Neural progenitor cell (in vitro differentiated cells): ENCODE data around the gene RAB11FIP3. TPM values are rescaled to one million over a fixed set of nuclear protein-coding genes. Genes with fewer than 3 reads are reported as not detected.

Source experiments
- DNase-seq: peaks from one replicate; pipeline ENCODE4 v3.0.0-alpha.2; 2016; ENCODE audit warnings: low spot score
- H2AFZ ChIP-seq: fragments of 200-600 bp; sonication (generic); replicated peaks from 2 replicates; pipeline ENCODE4 v1.6.1; 2016; ENCODE audit warnings: antibody characterized with exemption
- H3F3A ChIP-seq: fragments of 200-600 bp; sonication (generic); 2 replicates; pipeline ENCODE4 v1.6.1; 2016; ENCODE audit warnings: antibody characterized with exemption, low read depth
- H3K27ac ChIP-seq: fragments of 200-600 bp; sonication (generic); 2 replicates; pipeline ENCODE4 v1.5.1; 2016; ENCODE audit warnings: mild to moderate bottlenecking
- H3K27me3 ChIP-seq: fragments of 200-600 bp; sonication (generic); 2 replicates; pipeline ENCODE4 v1.6.1; 2016; ENCODE audit warnings: mild to moderate bottlenecking, moderate library complexity
- H3K36me3 ChIP-seq: fragments of 200-600 bp; sonication (generic); 2 replicates; pipeline ENCODE4 v1.5.1; 2016
- H3K4me1 ChIP-seq: fragments of 200-600 bp; sonication (generic); 2 replicates; pipeline ENCODE4 v1.6.1; 2016; ENCODE audit warnings: mixed run types
- H3K4me2 ChIP-seq: fragments of 200-600 bp; sonication (generic); 2 replicates; pipeline ENCODE4 v1.6.1; 2016
- H3K4me3 ChIP-seq: fragments of 200-600 bp; sonication (generic); 2 replicates; pipeline ENCODE4 v1.5.1; 2016
- H3K79me2 ChIP-seq: fragments of 200-600 bp; sonication (generic); 2 replicates; pipeline ENCODE4 v1.6.1; 2016; ENCODE audit warnings: low read depth
- H3K9ac ChIP-seq: fragments of 200-600 bp; sonication (generic); 2 replicates; pipeline ENCODE4 v1.6.1; 2016
- H3K9me3 ChIP-seq: fragments of 200-600 bp; sonication (generic); 2 replicates; pipeline ENCODE4 v1.5.1; 2016; ENCODE audit warnings: low read depth
- H4K20me1 ChIP-seq: fragments of 200-600 bp; sonication (generic); 2 replicates; pipeline ENCODE4 v1.6.1; 2016; ENCODE audit warnings: low read depth
- H3K27ac Mint-ChIP-seq: 3 replicates; pipeline ENCODE4 v1.8.0; 2021; ENCODE audit warnings: mixed read lengths
- H3K27me3 Mint-ChIP-seq: 2 replicates; pipeline ENCODE4 v1.8.0; 2022; ENCODE audit warnings: low read depth, mild to moderate bottlenecking, inconsistent platforms, moderate library complexity, mixed read lengths; ENCODE audit not compliant: insufficient read depth
- H3K36me3 Mint-ChIP-seq: 3 replicates; pipeline ENCODE4 v1.8.0; 2021; ENCODE audit warnings: mixed read lengths
- H3K4me1 Mint-ChIP-seq: 3 replicates; pipeline ENCODE4 v1.8.0; 2021; ENCODE audit warnings: mixed read lengths
- H3K4me3 Mint-ChIP-seq: 3 replicates; pipeline ENCODE4 v1.8.0; 2021; ENCODE audit warnings: mild to moderate bottlenecking, moderate library complexity, mixed read lengths
- H3K9me3 Mint-ChIP-seq: 3 replicates; pipeline ENCODE4 v1.8.0; 2020; ENCODE audit warnings: mixed read lengths
- EZH2 ChIP-seq: fragments of 200-600 bp; sonication (generic); IDR thresholded peaks from 2 replicates; pipeline ENCODE4 v1.6.1; 2017; ENCODE audit warnings: antibody characterized with exemption, mild to moderate bottlenecking, moderate library complexity
- EZH2phosphoT487 ChIP-seq: fragments of 200-600 bp; sonication (generic); IDR thresholded peaks from 2 replicates; pipeline ENCODE4 v1.6.1; 2017; ENCODE audit warnings: antibody characterized with exemption
- total RNA-seq: library from RNA; depleted of rRNA; stranded (reverse); fragments of >200 nt; gene quantifications from 2 replicates; pipeline ENCODE4 v1.2.3, GENCODE V29; 2015; ENCODE audit warnings: low replicate concordance
- TF ChIP-seq, protein P1 (sequence below): fragments of 200-600 bp; sonication (generic); IDR thresholded peaks from 2 replicates; pipeline ENCODE4 v1.5.1; 2017; ENCODE audit warnings: antibody characterized with exemption, mild to moderate bottlenecking

The RAB11FIP3 gene
- total RNA-seq, 1 donor from 2014 or later: 15.5 TPM

DNA sequence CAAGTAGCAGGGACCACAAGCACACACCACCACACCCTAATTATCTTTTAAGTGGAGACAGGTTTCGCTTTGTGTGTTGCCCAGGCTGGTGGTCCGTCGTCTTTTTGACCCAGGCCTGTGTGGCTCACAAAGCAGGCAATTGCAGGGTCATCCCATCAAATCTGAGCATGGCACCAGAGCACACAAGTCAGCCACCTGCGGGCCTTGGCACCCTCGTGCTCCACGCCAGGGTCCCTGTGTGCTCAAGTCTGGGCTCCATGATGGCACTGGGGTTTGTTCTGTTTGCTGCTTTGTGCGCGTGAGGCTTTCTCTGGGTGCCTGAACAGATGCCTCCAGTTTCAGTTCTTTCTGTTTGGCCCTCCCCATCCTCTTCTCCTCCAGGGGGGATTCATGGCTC is 99.7 kb downstream of the RAB11FIP3 start:
- Mint-ChIP-seq H3K9me3 (no peaks in the 10 kb centered on the region), H3K36me3 (peaks cover 2% of the 10 kb centered on the region), H3K27me3 (peaks cover 9% of the 10 kb centered on the region), H3K27ac (peak overlapping the region; percentile 69), H3K4me1 (peaks cover 22% of the 10 kb centered on the region), H3K4me3 (peak overlapping the region; percentile 91)
- Histone ChIP-seq H3K27ac (no peak overlapping the region), H3K4me2 (no peak overlapping the region), H3K4me1 (peaks cover 13% of the 10 kb centered on the region), H2AFZ (no peak overlapping the region), H3K27me3 (no peaks in the 10 kb centered on the region), H3K36me3 (no peaks in the 10 kb centered on the region), H3F3A (peaks cover 7% of the 10 kb centered on the region), H4K20me1 (peaks cover 53% of the 10 kb centered on the region), H3K9ac (no peak overlapping the region), H3K4me3 (no peak overlapping the region), H3K9me3 (no peaks in the 10 kb centered on the region), H3K79me2 (peaks cover 33% of the 10 kb centered on the region)
- TF ChIP-seq EZH2 (no peak), EZH2phosphoT487 (no peak)
- TF ChIP-seq, protein P1, sequence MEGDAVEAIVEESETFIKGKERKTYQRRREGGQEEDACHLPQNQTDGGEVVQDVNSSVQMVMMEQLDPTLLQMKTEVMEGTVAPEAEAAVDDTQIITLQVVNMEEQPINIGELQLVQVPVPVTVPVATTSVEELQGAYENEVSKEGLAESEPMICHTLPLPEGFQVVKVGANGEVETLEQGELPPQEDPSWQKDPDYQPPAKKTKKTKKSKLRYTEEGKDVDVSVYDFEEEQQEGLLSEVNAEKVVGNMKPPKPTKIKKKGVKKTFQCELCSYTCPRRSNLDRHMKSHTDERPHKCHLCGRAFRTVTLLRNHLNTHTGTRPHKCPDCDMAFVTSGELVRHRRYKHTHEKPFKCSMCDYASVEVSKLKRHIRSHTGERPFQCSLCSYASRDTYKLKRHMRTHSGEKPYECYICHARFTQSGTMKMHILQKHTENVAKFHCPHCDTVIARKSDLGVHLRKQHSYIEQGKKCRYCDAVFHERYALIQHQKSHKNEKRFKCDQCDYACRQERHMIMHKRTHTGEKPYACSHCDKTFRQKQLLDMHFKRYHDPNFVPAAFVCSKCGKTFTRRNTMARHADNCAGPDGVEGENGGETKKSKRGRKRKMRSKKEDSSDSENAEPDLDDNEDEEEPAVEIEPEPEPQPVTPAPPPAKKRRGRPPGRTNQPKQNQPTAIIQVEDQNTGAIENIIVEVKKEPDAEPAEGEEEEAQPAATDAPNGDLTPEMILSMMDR: no peak
- no peak for DNase-seq

DNA sequence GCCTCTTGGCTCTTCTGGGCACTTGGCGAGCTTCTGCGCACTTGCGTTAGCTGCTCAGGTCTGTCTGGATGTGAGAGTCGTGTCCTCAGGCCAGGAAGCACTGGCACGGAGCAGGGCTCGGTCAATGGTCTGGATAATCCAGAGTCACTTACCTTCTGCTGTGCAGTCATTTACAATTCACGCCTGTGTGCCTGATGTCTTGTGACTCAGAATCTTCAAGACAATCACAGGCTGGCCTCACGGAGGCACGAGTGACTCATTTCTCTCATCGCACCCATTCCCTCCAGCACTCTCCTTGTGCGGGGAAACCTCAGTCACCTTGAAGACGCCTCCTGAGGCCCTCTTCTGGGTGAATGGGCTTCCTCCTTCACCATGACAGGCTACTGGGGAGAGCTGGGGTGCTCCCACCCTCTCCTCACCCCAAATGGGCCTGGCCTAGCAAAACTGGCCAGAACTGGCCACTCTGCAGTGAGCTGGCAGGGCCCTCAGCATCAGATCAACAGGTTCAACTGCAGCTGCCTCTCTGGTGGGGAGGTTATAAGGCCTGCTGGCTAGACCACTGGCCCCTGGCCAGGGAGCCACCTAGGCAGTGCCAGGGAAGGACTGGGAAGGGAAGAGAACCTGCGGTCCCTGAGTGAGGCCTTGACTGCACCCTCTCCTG is 100.2 kb downstream of the RAB11FIP3 start:
- no peaks in the 10 kb centered on the region for H3K9me3 Mint-ChIP-seq
- H3K4me3 Mint-ChIP-seq: peak overlapping the region; percentile 91
- peaks cover 39% of the 10 kb centered on the region for H3K79me2 ChIP-seq
- no peak overlapping the region for H2AFZ ChIP-seq
- H3K36me3 ChIP-seq: no peaks in the 10 kb centered on the region
- H3K4me1 Mint-ChIP-seq: peaks cover 22% of the 10 kb centered on the region
- peak overlapping the region; percentile 82 for H3K4me3 ChIP-seq
- peak overlapping the region; percentile 86 for H3K4me2 ChIP-seq
- peaks cover 2% of the 10 kb centered on the region for H3K36me3 Mint-ChIP-seq
- peak overlapping the region; percentile 69 for H3K27ac Mint-ChIP-seq
- no peak overlapping the region for H3K27ac ChIP-seq
- H3K27me3 ChIP-seq: no peaks in the 10 kb centered on the region
- peaks cover 9% of the 10 kb centered on the region for H3K27me3 Mint-ChIP-seq
- H3K9me3 ChIP-seq: no peaks in the 10 kb centered on the region
- peaks cover 7% of the 10 kb centered on the region for H3F3A ChIP-seq
- H4K20me1 ChIP-seq: peaks cover 58% of the 10 kb centered on the region
- peaks cover 13% of the 10 kb centered on the region for H3K4me1 ChIP-seq
- H3K9ac ChIP-seq: no peak overlapping the region
- TF ChIP-seq, protein P1: no peak
- TF ChIP-seq EZH2 (no peak), EZH2phosphoT487 (no peak)
- DNase-seq: no peak

DNA sequence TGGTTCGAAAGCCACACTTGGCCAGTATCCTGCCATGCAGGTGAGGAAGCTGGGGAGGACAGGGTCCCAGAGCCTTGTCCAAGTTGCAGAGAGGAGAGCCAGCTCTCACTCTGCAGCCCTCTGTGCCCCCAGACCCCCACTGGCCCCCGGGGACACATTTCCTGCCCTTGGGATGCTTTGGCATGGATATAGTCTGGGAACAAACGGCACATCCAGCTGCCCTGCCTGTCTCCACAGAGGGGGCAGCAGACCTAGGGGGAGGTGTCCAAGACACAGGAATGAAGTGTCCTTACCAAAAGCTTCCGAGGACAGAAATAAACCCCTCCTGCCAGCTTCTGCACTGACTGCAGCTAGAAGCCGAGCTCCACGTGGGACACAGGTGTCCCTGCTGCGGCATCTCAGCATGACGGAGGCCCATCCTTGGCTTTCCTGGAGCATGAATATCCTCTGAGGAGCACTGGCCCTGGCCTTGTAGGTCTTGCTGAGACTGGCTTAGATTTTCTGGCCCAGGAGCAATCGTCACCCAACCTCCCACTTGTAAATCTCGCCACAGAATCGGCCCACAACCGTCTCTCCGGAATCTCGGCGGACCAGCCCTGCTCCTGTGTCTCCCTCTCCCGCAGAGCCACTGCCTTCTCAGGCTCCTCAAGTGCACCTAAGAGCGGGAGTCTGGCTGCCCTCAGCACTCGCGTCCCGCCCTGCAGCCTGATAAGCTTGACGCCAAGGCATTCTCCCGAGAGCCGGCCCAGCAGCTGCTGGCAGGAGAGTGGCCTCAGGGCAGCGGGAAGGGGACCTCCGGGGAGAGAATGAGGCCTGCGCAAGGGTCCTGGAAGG is 100.9 kb downstream of the RAB11FIP3 start:
- Histone ChIP-seq H2AFZ (no peak overlapping the region), H4K20me1 (peaks cover 66% of the 10 kb centered on the region), H3K4me3 (peak overlapping the region; percentile 82), H3F3A (peaks cover 7% of the 10 kb centered on the region), H3K27ac (no peak overlapping the region), H3K36me3 (no peaks in the 10 kb centered on the region), H3K4me1 (peaks cover 13% of the 10 kb centered on the region), H3K9ac (peak overlapping the region; percentile 68), H3K27me3 (no peaks in the 10 kb centered on the region), H3K4me2 (peak overlapping the region; percentile 86), H3K79me2 (peaks cover 46% of the 10 kb centered on the region), H3K9me3 (no peaks in the 10 kb centered on the region)
- Mint-ChIP-seq H3K4me1 (peaks cover 22% of the 10 kb centered on the region), H3K9me3 (no peaks in the 10 kb centered on the region), H3K36me3 (peaks cover 2% of the 10 kb centered on the region), H3K27ac (peak overlapping the region; percentile 96), H3K4me3 (peak overlapping the region; percentile 91), H3K27me3 (peaks cover 9% of the 10 kb centered on the region)
- TF ChIP-seq, protein P1: no peak
- TF ChIP-seq EZH2 (no peak), EZH2phosphoT487 (no peak)
- DNase-seq: peak; percentile 78
